Mesodermal cell (in vitro differentiated cells): ENCODE measurements around the gene FGGY.
"Not testable (repeated sequence)": the region's sequence is repeated elsewhere in the genome, so short reads cannot be mapped to it uniquely, and the experiment has no call there.

Experiments
- H3K27ac ChIP-seq: 2 replicates; pipeline ENCODE4 v1.7.0; 2013; ENCODE audit warnings: mild to moderate bottlenecking, low read depth, low read length, moderate library complexity; ENCODE audit not compliant: severe bottlenecking
- H3K36me3 ChIP-seq: 2 replicates; pipeline ENCODE4 v1.7.1; 2013; ENCODE audit warnings: mild to moderate bottlenecking, low read length, moderate library complexity; ENCODE audit not compliant: control insufficient read depth, insufficient read depth
- H3K4me1 ChIP-seq: one replicate; pipeline ENCODE4 v1.7.1; 2013; ENCODE audit warnings: mild to moderate bottlenecking, low read length; ENCODE audit not compliant: insufficient read depth, control insufficient read depth, poor library complexity, severe bottlenecking
- H3K4me3 ChIP-seq: 2 replicates; pipeline ENCODE4 v1.7.0; 2013; ENCODE audit warnings: low read length, control low read depth, mild to moderate bottlenecking; ENCODE audit not compliant: insufficient read depth, poor library complexity, severe bottlenecking; ENCODE audit errors: extremely low read depth
- H3K9me3 ChIP-seq: 2 replicates; pipeline ENCODE4 v1.7.1; 2013; ENCODE audit warnings: mild to moderate bottlenecking, low read length, moderate library complexity; ENCODE audit not compliant: control insufficient read depth
- WGBS, 2 experiments: methylation state at CpG; one replicate each; pipeline ENCODE4 v1.1.5; 2013; ENCODE audit warnings: missing lambda C conversion rate in 2 of 2; ENCODE audit not compliant: insufficient coverage in 2 of 2; 5-methylcytosine and 5-hydroxymethylcytosine counted together

The FGGY gene

DNA sequence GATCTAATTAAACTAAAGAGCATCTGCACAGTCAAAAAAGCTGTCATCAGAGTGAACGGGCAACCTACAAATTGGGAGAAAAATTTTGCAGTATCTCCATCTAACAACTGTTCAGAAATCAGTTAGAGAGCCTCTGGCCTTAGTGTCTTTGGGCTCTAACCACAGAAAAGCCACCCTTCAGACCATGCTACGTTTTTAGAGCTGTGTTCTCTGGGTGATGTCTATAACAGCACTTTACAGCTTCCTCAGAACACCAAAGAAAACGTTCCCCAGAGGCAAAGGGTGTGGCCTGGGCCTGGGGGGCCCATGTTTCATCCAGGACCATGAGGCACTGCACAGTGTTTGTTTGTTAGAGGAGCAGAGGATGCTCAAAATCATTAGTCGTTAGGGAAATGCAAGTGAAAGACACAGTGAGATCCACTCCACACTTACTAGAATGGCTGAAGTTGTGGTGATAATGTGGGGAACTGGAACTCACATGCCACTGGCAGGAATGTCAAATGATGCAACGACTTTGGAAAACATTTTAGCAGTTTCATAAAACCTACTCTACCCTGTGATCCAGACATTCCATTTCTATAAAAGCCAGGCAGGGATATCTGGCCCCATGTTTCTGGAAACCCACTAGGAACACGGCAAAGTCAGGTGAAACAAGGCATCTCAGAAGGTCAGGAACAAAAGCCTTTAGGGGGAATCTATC, 267.4 kb downstream of the FGGY start:
- Histone ChIP-seq H3K9me3 (no peaks in the 10 kb centered on the region), H3K4me1 (no peaks in the 10 kb centered on the region), H3K36me3 (no peaks in the 10 kb centered on the region), H3K4me3 (no peak overlapping the region), H3K27ac (no peak overlapping the region)
- 94 to 100% methylated on average over 1 to 2 of the region's 6 CpGs for WGBS, 2 experiments

DNA sequence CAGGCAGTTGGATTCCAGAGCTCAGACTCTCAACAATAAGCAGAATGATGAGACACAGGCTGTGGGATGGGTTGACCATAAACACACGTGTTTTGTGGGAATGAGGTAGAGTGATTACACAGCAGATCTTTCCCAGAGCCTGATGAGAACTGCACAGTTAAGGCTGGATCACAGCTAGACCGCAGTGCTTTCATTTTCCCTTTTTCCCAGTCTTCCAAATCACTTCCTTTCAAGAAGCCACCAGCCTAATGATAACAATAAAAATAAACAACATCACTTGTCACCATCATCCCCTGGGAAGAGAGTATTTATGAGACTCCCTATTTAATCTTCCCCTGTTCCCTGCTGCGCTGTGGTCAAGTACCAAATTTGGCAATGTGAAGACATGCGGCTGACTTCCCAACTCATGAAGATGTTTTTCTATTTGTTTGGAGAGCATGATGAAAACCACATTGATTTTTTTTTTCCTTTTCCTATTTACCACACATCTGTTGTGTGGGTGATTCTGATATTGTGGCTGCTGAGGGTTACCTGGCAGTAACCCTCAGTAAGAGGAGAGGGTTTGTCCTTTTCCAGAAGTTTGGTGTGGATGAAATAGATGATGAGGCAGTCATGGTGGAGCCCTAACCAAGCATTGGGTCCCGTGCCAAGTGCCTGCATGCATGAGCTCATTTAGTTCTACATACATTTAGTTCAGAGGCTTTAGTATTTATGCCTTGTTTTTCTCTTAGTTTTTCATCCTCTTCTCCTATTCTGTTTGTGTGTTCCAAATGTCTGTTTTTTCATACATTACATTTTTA, 268.9 kb downstream of the FGGY start:
- no peaks in the 10 kb centered on the region for H3K9me3 ChIP-seq
- no peaks in the 10 kb centered on the region for H3K36me3 ChIP-seq
- H3K4me1 ChIP-seq, result peaks cover 11% of the 10 kb centered on the region
- no peak overlapping the region for H3K27ac ChIP-seq
- H3K4me3 ChIP-seq, result no peak overlapping the region
- 100% methylated on average over 1 of the region's 5 CpGs for WGBS, 2 experiments

DNA sequence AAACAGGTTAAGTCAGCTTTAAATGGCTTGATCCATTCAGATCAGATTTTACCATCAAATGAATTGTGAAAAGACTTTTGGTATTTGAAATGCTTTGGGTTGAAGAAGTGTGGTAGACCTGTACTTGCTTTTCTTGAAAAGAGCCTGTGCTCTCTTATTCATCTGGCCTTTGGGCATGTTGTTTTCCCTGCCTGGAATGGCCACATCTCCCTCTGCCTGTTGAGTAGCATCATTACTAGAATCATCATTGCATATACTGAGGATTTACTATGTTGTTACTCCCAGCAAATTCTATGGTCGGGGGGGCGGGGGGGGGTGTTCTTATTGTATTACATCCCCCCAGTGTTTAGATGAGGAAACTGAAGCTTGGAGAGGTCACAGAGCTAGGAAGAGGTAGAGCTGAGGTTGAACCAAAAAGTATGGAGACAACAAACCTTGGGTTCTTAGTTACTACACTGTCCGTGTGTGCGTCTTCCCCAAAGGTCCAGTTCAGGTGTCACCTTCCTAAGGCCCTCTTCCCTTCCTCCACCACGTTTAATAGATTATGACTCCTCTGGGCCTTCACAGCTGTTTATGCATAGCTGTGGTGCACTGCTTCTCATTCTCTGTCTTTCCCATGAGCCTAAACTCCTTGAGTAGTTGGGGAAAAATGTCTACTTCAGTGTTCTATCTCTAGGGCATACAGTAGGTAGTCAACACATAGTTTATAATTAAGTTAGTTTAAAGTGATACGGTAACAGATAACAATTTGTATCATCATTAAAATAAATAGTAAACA, 271.5 kb downstream of the FGGY start:
- H3K36me3 ChIP-seq, result no peaks in the 10 kb centered on the region
- H3K4me3 ChIP-seq, result no peak overlapping the region
- WGBS, 2 experiments, result 85 to 96% methylated on average over 3 of the region's 6 CpGs
- no peak overlapping the region for H3K27ac ChIP-seq
- no peaks in the 10 kb centered on the region for H3K9me3 ChIP-seq
- H3K4me1 ChIP-seq, result peaks cover 11% of the 10 kb centered on the region

DNA sequence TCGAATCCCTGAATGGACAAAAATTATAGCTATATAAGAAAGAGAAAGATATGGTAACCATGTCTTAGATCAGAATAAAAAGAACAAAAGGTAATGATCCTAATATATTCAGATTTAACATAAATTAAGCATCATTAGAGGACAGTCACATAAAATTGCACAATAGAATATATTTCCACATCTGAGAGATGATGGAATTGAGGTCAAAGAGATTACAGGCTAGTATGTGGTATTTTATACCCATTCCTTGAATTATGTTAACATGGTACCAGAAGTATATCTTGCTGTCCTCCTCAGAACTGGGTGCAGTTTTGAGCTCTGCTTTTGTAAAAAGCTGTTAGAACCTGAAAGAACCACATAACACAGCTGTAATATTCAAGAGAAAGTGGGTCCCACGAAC, 272.3 kb downstream of the FGGY start:
- H3K36me3 ChIP-seq, result no peaks in the 10 kb centered on the region
- peaks cover 6% of the 10 kb centered on the region for H3K9me3 ChIP-seq
- no peak overlapping the region for H3K4me3 ChIP-seq
- WGBS, 2 experiments, result no CpG with 5 or more reads among the region's 2 CpGs
- peaks cover 11% of the 10 kb centered on the region for H3K4me1 ChIP-seq
- H3K27ac ChIP-seq, result no peak overlapping the region

DNA sequence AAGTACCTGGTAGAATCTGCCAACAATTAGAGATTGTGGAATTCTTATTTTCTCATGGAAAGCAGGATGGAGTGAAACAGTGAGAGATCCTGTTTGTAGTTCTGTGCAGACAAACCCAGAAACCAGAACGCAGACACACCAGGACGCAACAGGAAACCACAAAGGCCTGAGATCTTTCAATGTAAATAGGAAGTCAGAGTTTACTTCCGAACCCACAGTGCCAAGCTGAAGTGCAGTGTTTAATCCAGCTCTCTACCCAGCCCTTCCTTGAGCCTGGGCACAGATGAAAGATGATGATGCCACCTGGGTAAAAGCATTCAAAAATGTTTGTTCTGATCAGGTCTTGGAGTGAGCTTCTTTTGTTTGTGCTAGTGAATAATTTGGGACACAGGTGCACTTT, 273.6 kb downstream of the FGGY start:
- 76 to 80% methylated on average over 2 of the region's 3 CpGs for WGBS, 2 experiments
- Histone ChIP-seq H3K27ac (no peak overlapping the region), H3K9me3 (peaks cover 7% of the 10 kb centered on the region), H3K4me3 (no peak overlapping the region), H3K36me3 (no peaks in the 10 kb centered on the region), H3K4me1 (peaks cover 11% of the 10 kb centered on the region)

DNA sequence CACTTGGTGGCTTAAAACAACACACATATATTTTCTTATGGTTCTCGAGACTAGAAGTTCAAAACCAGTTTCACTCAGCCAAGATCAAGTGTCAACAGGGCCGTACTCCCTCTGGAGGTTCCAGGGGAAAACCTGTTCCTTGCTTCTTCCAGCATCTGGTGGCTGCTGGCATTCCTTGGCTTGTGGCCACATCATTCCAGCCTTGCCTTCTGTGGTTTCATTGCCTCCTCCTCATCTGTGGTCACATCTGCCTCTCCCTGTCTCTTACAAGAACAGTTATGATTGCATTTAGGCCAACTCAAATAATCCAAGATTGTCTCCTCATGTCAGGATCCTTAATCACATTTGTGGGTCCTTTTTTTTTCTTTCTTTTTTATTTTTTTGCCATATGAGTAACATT, 277.2 kb downstream of the FGGY start:
- H3K27ac ChIP-seq, result no peak overlapping the region
- H3K36me3 ChIP-seq, result no peaks in the 10 kb centered on the region
- 94 to 100% methylated on average over 2 of the region's 2 CpGs for WGBS, 2 experiments
- peaks cover 11% of the 10 kb centered on the region for H3K4me1 ChIP-seq
- peaks cover 7% of the 10 kb centered on the region for H3K9me3 ChIP-seq
- no peak overlapping the region for H3K4me3 ChIP-seq

DNA sequence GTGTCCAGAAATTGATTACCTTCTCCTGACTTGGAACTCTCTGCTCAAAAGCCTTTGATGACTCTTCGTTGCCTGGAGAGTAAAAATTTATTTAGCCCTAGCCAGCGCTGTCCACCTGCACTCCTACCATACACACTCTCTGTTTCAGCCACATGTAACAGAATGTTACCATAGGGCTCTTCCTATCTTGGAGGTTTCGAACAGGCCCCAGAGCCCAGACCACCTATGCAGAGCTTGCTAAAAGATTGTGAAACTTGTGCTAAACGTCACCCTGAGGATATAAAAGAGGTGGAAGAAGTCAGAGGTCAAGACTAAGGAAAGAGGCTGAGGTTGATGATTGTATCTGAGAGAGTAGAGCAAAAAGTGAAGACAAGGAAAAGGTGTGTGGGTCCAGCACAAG, 280.9 kb downstream of the FGGY start:
- no peak overlapping the region for H3K27ac ChIP-seq
- H3K9me3 ChIP-seq, result peaks cover 7% of the 10 kb centered on the region
- 82 to 94% methylated on average over 4 of the region's 4 CpGs for WGBS, 2 experiments
- H3K36me3 ChIP-seq, result no peaks in the 10 kb centered on the region
- no peak overlapping the region for H3K4me3 ChIP-seq
- no peaks in the 10 kb centered on the region for H3K4me1 ChIP-seq

DNA sequence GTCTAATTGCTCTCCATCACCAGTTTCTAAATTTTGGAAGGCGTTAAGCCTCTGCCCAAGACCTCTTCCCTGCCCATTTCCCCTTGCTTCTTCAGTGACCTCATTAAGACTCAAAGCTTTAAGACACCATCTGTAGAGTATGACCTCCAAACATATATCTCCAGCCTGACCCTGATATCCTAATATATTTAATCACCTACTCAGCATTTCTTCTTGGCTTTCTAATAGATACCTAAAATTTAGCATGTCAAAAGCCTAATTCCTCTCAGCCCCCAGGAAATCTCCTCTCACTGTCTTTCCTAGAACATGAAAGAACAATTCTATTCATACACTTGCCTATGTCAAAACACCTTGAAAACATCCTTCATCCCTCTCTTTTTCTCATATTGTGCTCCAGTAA, 282.3 kb downstream of the FGGY start:
- no peak overlapping the region for H3K27ac ChIP-seq
- no peaks in the 10 kb centered on the region for H3K4me1 ChIP-seq
- H3K9me3 ChIP-seq, result peaks cover under 1% of the 10 kb centered on the region
- no peak overlapping the region for H3K4me3 ChIP-seq
- 94 to 100% methylated on average over 1 of the region's 1 CpG for WGBS, 2 experiments
- no peaks in the 10 kb centered on the region for H3K36me3 ChIP-seq

DNA sequence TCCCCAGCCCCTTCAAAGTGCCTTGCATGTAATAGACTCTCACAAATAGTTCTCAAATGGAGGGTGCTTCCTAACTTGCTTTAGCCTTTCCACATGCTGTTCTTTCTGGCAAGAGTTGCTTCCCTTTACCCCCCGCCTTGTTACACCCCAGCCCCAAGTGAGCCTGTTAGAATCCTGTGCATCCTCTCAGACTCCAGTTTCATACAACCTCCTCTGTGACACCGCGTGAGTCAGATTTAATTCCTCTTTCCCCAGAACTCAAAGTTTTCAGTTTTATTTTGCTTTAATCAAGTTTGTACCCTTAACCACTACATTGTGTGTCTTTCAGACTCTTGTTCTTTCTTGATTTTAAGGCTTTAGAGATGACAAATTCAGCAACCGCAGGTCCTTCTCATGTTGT, 283.4 kb downstream of the FGGY start:
- Histone ChIP-seq H3K4me3 (no peak overlapping the region), H3K9me3 (no peaks in the 10 kb centered on the region), H3K4me1 (no peaks in the 10 kb centered on the region), H3K36me3 (no peaks in the 10 kb centered on the region), H3K27ac (no peak overlapping the region)
- WGBS, 2 experiments, result 74 to 90% methylated on average over 1 to 3 of the region's 4 CpGs

DNA sequence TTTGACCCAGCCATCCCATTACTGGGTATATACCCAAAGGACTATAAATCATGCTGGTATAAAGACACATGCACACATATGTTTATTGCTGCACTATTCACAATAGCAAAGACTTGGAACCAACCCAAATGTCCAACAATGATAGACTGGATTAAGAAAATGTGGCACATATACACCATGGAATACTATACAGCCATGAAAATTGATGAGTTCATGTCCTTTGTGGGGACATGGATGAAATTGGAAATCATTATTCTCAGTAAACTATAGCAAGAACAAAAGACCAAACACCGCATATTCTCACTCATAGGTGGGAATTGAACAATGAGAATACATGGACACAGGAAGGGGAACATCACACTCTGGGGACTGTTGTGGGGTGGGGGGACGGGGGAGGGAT, 295.5 kb downstream of the FGGY start:
- no CpG with 5 or more reads among the region's 2 CpGs for WGBS, 2 experiments

More for the DNA sequence above, 295.5 kb downstream of the FGGY start:
- not testable (repeated sequence) for H3K4me1 ChIP-seq, H3K36me3 ChIP-seq, H3K9me3 ChIP-seq, H3K27ac ChIP-seq, H3K4me3 ChIP-seq
